ENCODE measurements around the gene KPNA6.
"Not testable (repeated sequence)": the region's sequence is repeated elsewhere in the genome, so short reads cannot be mapped to it uniquely, and the experiment has no call there.

KPNA6 gene

GRCh38 chr1:32142446-32143301 lies 34.8 kb downstream of the KPNA6 start:
- Histone ChIP-seq H3K4me3 (ENCODE audit: low read length in 2 of 2) (no peak overlapping the region), H3K4me1 (ENCODE audit: control insufficient read depth, insufficient read depth, low read length) (peaks cover 6% of the 10 kb centered on the region), H3K27me3 (ENCODE audit: control insufficient read depth in 1 of 2, insufficient read depth in 2 of 2, low read length in 2 of 2) (no peaks in the 10 kb centered on the region), H3K27ac (ENCODE audit: low read length) (no peak overlapping the region), H3K9ac (ENCODE audit: low read length in 2 of 2) (no peak overlapping the region), H3K36me3 (ENCODE audit: control insufficient read depth in 2 of 2, insufficient read depth in 2 of 2, low read length in 2 of 2) (no peaks in the 10 kb centered on the region), H3K9me3 (ENCODE audit: control insufficient read depth in 2 of 2, low read length in 2 of 2) (no peaks in the 10 kb centered on the region)

- not testable (repeated sequence) for H3K4me3 ChIP-seq (ENCODE audit: low read length in 2 of 2)
Observed at GRCh38 chr1:32143302-32143695, 35.4 kb downstream of the KPNA6 start.

GRCh38 chr1:32144033-32144432 lies 36.2 kb downstream of the KPNA6 start:
- Histone ChIP-seq H3K9ac (ENCODE audit: low read length in 2 of 2) (no peak overlapping the region), H3K27ac (ENCODE audit: low read length) (no peak overlapping the region)

More at GRCh38 chr1:32143302-32143695, 35.4 kb downstream of the KPNA6 start:
- not testable (repeated sequence) for H3K9ac ChIP-seq (ENCODE audit: low read length in 2 of 2); H3K27ac ChIP-seq (ENCODE audit: low read length); H3K9me3 ChIP-seq (ENCODE audit: control insufficient read depth in 2 of 2, low read length in 2 of 2); H3K4me1 ChIP-seq (ENCODE audit: control insufficient read depth, insufficient read depth, low read length); H3K36me3 ChIP-seq (ENCODE audit: control insufficient read depth in 2 of 2, insufficient read depth in 2 of 2, low read length in 2 of 2); H3K27me3 ChIP-seq (ENCODE audit: control insufficient read depth in 1 of 2, insufficient read depth in 2 of 2, low read length in 2 of 2)

GRCh38 chr1:32147799-32148198 lies 39.9 kb downstream of the KPNA6 start:
- not testable (repeated sequence) for H3K4me1 ChIP-seq (ENCODE audit: control insufficient read depth, insufficient read depth, low read length); H3K27ac ChIP-seq (ENCODE audit: low read length); H3K9me3 ChIP-seq (ENCODE audit: control insufficient read depth in 2 of 2, low read length in 2 of 2); H3K4me3 ChIP-seq (ENCODE audit: low read length in 2 of 2); H3K27me3 ChIP-seq (ENCODE audit: control insufficient read depth in 1 of 2, insufficient read depth in 2 of 2, low read length in 2 of 2); H3K36me3 ChIP-seq (ENCODE audit: control insufficient read depth in 2 of 2, insufficient read depth in 2 of 2, low read length in 2 of 2); H3K9ac ChIP-seq (ENCODE audit: low read length in 2 of 2)

More at GRCh38 chr1:32144033-32144432, 36.2 kb downstream of the KPNA6 start:
- Histone ChIP-seq H3K36me3 (ENCODE audit: control insufficient read depth in 2 of 2, insufficient read depth in 2 of 2, low read length in 2 of 2) (peaks cover 0 to 2% of the 10 kb centered on the region in 2 donors), H3K4me3 (ENCODE audit: low read length in 2 of 2) (no peak overlapping the region), H3K9me3 (ENCODE audit: control insufficient read depth in 2 of 2, low read length in 2 of 2) (no peaks in the 10 kb centered on the region), H3K4me1 (ENCODE audit: control insufficient read depth, insufficient read depth, low read length) (peaks cover 6% of the 10 kb centered on the region), H3K27me3 (ENCODE audit: control insufficient read depth in 1 of 2, insufficient read depth in 2 of 2, low read length in 2 of 2) (no peaks in the 10 kb centered on the region)

GRCh38 chr1:32150847-32151246 lies 43.0 kb downstream of the KPNA6 start:
- Histone ChIP-seq H3K27ac (ENCODE audit: low read length) (no peak overlapping the region), H3K36me3 (ENCODE audit: control insufficient read depth in 2 of 2, insufficient read depth in 2 of 2, low read length in 2 of 2) (peaks cover 2% of the 10 kb centered on the region in 2 donors), H3K27me3 (ENCODE audit: control insufficient read depth in 1 of 2, insufficient read depth in 2 of 2, low read length in 2 of 2) (no peaks in the 10 kb centered on the region), H3K4me1 (ENCODE audit: control insufficient read depth, insufficient read depth, low read length) (peaks cover 4% of the 10 kb centered on the region), H3K9ac (ENCODE audit: low read length in 2 of 2) (no peak overlapping the region), H3K9me3 (ENCODE audit: control insufficient read depth in 2 of 2, low read length in 2 of 2) (no peaks in the 10 kb centered on the region), H3K4me3 (ENCODE audit: low read length in 2 of 2) (no peak overlapping the region)

GRCh38 chr1:32151319-32151787 lies 43.5 kb downstream of the KPNA6 start:
- Histone ChIP-seq H3K9ac (ENCODE audit: low read length in 2 of 2) (no peak overlapping the region), H3K9me3 (ENCODE audit: control insufficient read depth in 2 of 2, low read length in 2 of 2) (no peaks in the 10 kb centered on the region), H3K4me3 (ENCODE audit: low read length in 2 of 2) (no peak overlapping the region), H3K4me1 (ENCODE audit: control insufficient read depth, insufficient read depth, low read length) (peaks cover 4% of the 10 kb centered on the region), H3K36me3 (ENCODE audit: control insufficient read depth in 2 of 2, insufficient read depth in 2 of 2, low read length in 2 of 2) (peaks cover 5 to 7% of the 10 kb centered on the region in 2 donors), H3K27me3 (ENCODE audit: control insufficient read depth in 1 of 2, insufficient read depth in 2 of 2, low read length in 2 of 2) (no peaks in the 10 kb centered on the region), H3K27ac (ENCODE audit: low read length) (no peak overlapping the region)

GRCh38 chr1:32159189-32159588 lies 51.3 kb downstream of the KPNA6 start:
- Histone ChIP-seq H3K4me3 (ENCODE audit: low read length in 2 of 2) (no peak overlapping the region), H3K36me3 (ENCODE audit: control insufficient read depth in 2 of 2, insufficient read depth in 2 of 2, low read length in 2 of 2) (peaks cover 67 to 72% of the 10 kb centered on the region in 2 donors), H3K9ac (ENCODE audit: low read length in 2 of 2) (no peak overlapping the region), H3K27me3 (ENCODE audit: control insufficient read depth in 1 of 2, insufficient read depth in 2 of 2, low read length in 2 of 2) (no peaks in the 10 kb centered on the region), H3K9me3 (ENCODE audit: control insufficient read depth in 2 of 2, low read length in 2 of 2) (no peaks in the 10 kb centered on the region), H3K4me1 (ENCODE audit: control insufficient read depth, insufficient read depth, low read length) (no peaks in the 10 kb centered on the region), H3K27ac (ENCODE audit: low read length) (no peak overlapping the region)

- Histone ChIP-seq H3K4me1 (ENCODE audit: control insufficient read depth, insufficient read depth, low read length) (no peaks in the 10 kb centered on the region), H3K27ac (ENCODE audit: low read length) (no peak overlapping the region), H3K36me3 (ENCODE audit: control insufficient read depth in 2 of 2, insufficient read depth in 2 of 2, low read length in 2 of 2) (peaks cover 55 to 62% of the 10 kb centered on the region in 2 donors), H3K4me3 (ENCODE audit: low read length in 2 of 2) (no peak overlapping the region), H3K27me3 (ENCODE audit: control insufficient read depth in 1 of 2, insufficient read depth in 2 of 2, low read length in 2 of 2) (no peaks in the 10 kb centered on the region), H3K9me3 (ENCODE audit: control insufficient read depth in 2 of 2, low read length in 2 of 2) (no peaks in the 10 kb centered on the region), H3K9ac (ENCODE audit: low read length in 2 of 2) (no peak overlapping the region)
Observed at GRCh38 chr1:32163405-32163804, 55.5 kb downstream of the KPNA6 start.

GRCh38 chr1:32165633-32166032 lies 57.8 kb downstream of the KPNA6 start:
- not testable (repeated sequence) for H3K27me3 ChIP-seq (ENCODE audit: control insufficient read depth in 1 of 2, insufficient read depth in 2 of 2, low read length in 2 of 2); H3K4me1 ChIP-seq (ENCODE audit: control insufficient read depth, insufficient read depth, low read length); H3K27ac ChIP-seq (ENCODE audit: low read length); H3K9me3 ChIP-seq (ENCODE audit: control insufficient read depth in 2 of 2, low read length in 2 of 2); H3K4me3 ChIP-seq (ENCODE audit: low read length in 2 of 2); H3K9ac ChIP-seq (ENCODE audit: low read length in 2 of 2)
- peaks cover 49 to 57% of the 10 kb centered on the region in 2 donors for H3K36me3 ChIP-seq (ENCODE audit: control insufficient read depth in 2 of 2, insufficient read depth in 2 of 2, low read length in 2 of 2)

GRCh38 chr1:32170991-32171390 lies 63.1 kb downstream of the KPNA6 start:
- Histone ChIP-seq H3K9ac (ENCODE audit: low read length in 2 of 2) (no peak overlapping the region), H3K27me3 (ENCODE audit: control insufficient read depth in 1 of 2, insufficient read depth in 2 of 2, low read length in 2 of 2) (no peaks in the 10 kb centered on the region), H3K4me1 (ENCODE audit: control insufficient read depth, insufficient read depth, low read length) (no peaks in the 10 kb centered on the region), H3K36me3 (ENCODE audit: control insufficient read depth in 2 of 2, insufficient read depth in 2 of 2, low read length in 2 of 2) (peaks cover 45 to 47% of the 10 kb centered on the region in 2 donors), H3K27ac (ENCODE audit: low read length) (no peak overlapping the region), H3K9me3 (ENCODE audit: control insufficient read depth in 2 of 2, low read length in 2 of 2) (no peaks in the 10 kb centered on the region), H3K4me3 (ENCODE audit: low read length in 2 of 2) (no peak overlapping the region)

- Histone ChIP-seq H3K9me3 (ENCODE audit: control insufficient read depth in 2 of 2, low read length in 2 of 2) (no peaks in the 10 kb centered on the region), H3K4me3 (ENCODE audit: low read length in 2 of 2) (no peak overlapping the region), H3K27ac (ENCODE audit: low read length) (no peak overlapping the region), H3K9ac (ENCODE audit: low read length in 2 of 2) (no peak overlapping the region), H3K27me3 (ENCODE audit: control insufficient read depth in 1 of 2, insufficient read depth in 2 of 2, low read length in 2 of 2) (no peaks in the 10 kb centered on the region), H3K36me3 (ENCODE audit: control insufficient read depth in 2 of 2, insufficient read depth in 2 of 2, low read length in 2 of 2) (peaks cover 36 to 39% of the 10 kb centered on the region in 2 donors), H3K4me1 (ENCODE audit: control insufficient read depth, insufficient read depth, low read length) (no peaks in the 10 kb centered on the region)
Observed at GRCh38 chr1:32172621-32173245, 64.9 kb downstream of the KPNA6 start.
